DND-41 (cell line): ENCODE data around the gene LY9.

Experiments used
- CTCF ChIP-seq: IDR thresholded peaks from 2 replicates; pipeline ENCODE4 v1.5.1; 2012; ENCODE audit warnings: borderline replicate concordance, low read length, moderate library complexity, mild to moderate bottlenecking; ENCODE audit not compliant: poor library complexity, severe bottlenecking; ENCODE audit errors: extremely low read depth
- EZH2 ChIP-seq: IDR thresholded peaks from 3 replicates; pipeline ENCODE4 v1.6.1; 2012; ENCODE audit warnings: borderline replicate concordance, low read depth, mild to moderate bottlenecking, moderate library complexity, low read length, inconsistent platforms; ENCODE audit not compliant: severe bottlenecking

GRCh38 chr1:160834945-160835565 is 39.1 kb downstream of the LY9 start:
- TF ChIP-seq CTCF = peak; percentile 71
- TF ChIP-seq EZH2 = no peak
